VCaP (cell line): ENCODE measurements around the gene C1orf87.

Experiments used
- H3K27ac ChIP-seq: fragments of 450-650 bp; 2 replicates; pipeline ENCODE4 v1.5.1; 2017
- TF ChIP-seq, protein P1 (sequence below): fragments of 450-650 bp; conservative IDR thresholded peaks from 2 replicates; pipeline ENCODE4 v1.5.1; 2017; ENCODE audit warnings: mild to moderate bottlenecking, moderate library complexity

C1orf87 gene

DNA sequence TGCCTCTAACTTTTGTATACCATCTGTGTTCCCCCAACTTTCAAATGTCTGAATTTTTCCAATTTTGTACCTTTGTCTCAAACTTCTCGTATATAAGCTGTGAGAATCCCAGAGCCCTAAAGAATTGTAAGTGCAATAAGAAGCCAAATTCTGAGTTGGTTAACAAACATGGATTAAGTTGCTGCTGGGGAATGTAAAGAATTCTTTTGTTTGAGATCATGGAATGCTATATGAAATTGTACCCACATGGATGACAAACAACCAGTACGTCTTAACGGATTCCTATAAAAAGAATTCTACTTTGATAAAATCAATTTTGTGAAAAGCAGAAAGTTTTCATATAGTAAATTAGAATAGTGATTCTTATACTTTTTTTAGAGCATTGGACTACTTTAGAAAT lies 74.6 kb downstream of the C1orf87 start:
- no peak overlapping the region for H3K27ac ChIP-seq
- TF ChIP-seq, protein P1, sequence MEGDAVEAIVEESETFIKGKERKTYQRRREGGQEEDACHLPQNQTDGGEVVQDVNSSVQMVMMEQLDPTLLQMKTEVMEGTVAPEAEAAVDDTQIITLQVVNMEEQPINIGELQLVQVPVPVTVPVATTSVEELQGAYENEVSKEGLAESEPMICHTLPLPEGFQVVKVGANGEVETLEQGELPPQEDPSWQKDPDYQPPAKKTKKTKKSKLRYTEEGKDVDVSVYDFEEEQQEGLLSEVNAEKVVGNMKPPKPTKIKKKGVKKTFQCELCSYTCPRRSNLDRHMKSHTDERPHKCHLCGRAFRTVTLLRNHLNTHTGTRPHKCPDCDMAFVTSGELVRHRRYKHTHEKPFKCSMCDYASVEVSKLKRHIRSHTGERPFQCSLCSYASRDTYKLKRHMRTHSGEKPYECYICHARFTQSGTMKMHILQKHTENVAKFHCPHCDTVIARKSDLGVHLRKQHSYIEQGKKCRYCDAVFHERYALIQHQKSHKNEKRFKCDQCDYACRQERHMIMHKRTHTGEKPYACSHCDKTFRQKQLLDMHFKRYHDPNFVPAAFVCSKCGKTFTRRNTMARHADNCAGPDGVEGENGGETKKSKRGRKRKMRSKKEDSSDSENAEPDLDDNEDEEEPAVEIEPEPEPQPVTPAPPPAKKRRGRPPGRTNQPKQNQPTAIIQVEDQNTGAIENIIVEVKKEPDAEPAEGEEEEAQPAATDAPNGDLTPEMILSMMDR: no peak

DNA sequence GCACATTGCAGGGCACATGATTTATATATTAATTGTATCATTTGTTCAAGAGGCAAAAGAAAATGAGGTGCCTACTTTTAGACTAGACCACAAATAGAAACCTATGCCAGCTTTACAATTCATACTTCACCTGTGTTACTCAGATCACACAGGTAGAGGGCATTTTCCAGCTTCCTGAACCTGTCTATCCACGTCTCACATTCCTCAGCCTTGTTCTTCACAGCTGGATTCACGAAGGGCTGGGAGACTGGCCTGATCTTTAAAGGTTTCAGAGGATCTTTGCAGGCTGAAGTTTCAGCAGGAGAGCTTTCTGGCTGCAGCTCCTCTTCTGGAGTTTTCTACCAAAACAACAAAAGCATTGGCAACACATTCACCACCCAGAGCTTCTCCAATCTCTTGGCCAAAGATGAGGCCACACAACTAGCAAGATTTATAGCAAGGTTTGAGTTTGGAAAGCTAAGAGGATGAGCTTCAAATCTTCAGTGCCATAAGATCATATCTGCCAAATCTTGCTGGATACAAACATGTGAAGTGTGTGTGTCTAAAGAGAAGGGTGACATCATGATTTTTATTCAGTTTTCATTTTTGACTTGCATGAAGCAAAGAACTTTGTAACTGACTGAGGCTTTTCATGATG lies 76.0 kb downstream of the C1orf87 start:
- H3K27ac ChIP-seq: no peak overlapping the region
- TF ChIP-seq, protein P1: no peak; the same call in 1 of the 2 replicates

DNA sequence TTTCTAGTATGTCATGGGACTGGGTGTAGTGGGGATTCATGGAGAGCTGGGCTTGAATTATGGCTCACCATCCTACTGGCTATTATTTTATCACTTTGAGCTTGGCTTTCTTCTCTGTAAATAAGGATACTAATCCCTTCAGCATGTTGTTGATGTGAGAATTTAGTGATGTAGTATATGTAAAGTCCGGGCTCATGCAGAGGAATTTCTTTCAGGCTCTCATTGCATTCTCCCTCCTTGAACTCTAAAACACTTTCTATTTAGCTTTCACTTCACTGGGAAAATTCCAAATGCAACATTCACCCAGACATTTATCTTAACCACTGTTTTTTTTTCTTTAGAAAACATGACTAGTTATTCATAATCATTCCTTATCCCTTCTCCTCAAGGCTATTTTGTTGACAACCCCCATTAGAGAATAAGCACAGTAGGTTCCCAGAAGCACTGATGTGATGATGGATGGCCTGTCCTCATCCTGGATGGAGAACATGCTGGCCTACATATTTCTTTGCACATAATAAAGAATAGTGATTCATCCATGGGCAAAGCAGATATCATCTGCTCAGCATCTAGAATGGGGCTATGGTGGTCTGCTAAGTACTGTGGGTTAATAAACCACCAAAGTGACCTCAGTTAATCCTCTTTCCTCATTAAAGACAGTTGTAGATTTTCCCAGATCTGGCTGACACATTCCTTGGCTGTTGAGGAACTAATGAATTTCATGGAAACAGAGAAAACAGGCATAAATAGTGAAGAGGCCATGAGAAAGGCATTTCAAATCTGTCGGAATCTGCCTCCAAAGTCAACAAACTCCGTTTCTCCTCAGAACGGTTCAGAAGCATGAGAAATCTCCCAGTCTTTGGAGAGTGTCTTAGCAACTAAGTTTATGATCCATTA lies 79.0 kb downstream of the C1orf87 start:
- TF ChIP-seq, protein P1: no peak
- no peak overlapping the region for H3K27ac ChIP-seq

DNA sequence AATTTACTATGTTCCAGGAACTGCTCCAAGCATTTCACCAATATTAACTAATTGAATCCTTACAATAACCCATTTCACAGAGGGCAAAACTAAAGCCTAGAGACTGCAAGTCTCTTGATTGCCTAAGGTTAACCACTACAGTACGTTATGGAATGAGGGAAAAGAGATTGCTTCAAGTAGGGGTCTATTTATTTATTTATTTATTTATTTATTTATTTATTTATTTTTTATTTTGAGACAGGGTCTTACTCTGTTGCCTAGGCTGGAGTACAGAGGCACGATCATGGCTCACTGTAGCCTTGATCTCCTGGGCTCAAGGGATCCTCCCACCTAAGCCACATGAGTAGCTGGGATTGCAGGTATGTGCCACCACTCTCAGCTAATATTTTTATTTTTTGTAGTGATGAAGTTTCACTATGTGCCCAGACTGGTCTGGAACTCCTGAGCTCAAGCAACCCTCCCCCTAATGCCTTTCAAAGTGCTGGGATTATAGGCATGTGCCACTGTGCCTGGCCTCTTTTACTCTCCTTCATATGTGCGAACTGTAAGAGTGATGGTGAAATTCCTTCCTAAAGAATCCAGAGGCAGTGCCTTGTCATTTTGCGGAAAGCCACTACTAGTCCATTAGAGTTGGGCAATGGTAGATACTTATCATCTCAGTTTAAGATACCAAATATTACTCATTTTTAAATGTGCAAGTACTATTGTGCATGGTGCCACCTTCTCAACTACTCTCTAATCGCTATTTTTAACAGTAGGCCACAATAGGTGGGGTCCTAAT lies 81.3 kb downstream of the C1orf87 start:
- TF ChIP-seq, protein P1: no peak
- H3K27ac ChIP-seq: no peak overlapping the region

DNA sequence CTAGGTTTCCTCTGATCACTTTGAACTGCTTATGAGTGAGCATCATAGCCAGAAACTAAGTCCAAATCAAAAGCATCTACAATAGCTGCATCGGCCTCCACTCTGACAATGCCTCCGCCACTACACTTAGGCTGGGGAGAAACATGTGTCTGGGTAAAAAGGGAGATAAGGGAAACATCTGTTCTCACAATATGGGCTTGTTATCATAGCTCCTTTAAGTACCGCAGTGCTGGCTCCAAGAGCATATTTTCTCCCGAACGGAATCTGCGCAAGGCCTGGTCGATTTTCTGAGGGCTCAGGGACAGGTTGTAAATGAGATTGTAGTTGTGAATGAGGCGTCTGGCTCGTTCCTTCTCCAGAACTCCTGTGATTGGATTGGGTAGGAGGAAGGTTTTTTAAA lies 83.1 kb downstream of the C1orf87 start:
- H3K27ac ChIP-seq: no peak overlapping the region

DNA sequence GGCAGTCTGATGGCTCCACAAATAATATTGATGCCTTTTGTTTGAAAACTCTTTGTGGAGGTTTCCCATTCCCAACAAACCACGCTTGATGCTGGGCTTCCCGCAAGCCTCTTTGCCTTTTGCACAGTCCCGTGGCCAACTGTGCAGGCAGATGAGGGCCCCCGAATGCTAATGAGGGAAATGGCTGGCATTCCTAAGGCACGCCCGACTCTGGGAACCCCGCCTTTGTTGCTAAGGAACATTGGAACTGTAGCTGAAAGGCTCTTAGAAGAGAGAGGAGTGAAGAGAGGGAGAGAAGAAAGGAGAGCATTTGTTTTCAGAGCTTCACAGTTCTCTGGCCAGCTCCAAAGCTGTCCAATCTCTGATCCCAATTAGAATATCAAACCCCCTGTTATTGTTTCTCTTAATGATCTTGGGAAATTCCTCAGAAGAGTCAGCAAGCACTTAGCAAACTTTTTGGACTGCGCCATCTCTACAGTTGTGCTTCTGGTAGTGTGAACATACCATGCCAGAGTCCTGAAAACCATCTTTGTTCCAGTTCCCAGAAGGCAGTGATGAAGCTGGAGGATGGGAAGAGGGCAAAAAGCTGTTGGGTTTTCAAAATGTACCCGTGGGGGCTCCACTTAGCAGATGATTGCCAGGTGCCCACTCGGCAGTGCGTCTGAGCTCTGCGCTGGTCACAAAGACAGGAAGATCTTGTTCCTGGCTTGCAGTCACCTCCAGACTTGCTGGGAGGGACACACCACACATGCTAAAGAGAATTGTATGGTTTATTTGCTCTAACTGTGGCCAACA lies 86.9 kb downstream of the C1orf87 start:
- TF ChIP-seq, protein P1: no peak
- no peak overlapping the region for H3K27ac ChIP-seq

More for the DNA sequence above, 83.1 kb downstream of the C1orf87 start:
- TF ChIP-seq, protein P1: no peak
